ENCODE data around the gene PCDH15. TPM values are rescaled to one million over a fixed set of nuclear protein-coding genes. Genes with fewer than 3 reads are reported as not detected.

PCDH15 gene
- total and polyA plus RNA-seq, 2 of the 8 experiments (the other 6 are each of a cell fraction or from before 2014, with no cell fraction given): 0.11 TPM; not detected in 1

DNA sequence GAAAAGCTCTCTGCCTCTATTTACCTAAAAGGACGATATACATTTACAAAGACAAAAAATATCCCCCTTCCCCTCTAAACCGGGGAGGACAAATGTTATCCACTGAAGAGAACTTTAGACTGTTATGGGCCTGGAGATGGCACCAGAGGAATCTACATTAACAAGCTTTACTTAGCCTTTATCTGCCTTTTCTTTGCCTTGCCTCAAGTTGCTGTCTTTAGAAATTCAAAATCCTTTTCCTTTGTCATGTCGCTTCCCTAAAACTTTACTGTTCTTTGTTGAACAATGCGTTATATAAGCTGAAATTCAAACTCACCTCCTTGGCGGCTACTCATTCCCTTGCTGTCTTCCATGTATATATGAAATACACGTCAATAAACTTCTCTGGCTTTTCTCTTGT, 405.0 kb downstream of the PCDH15 start:
- Histone ChIP-seq H4K8ac (ENCODE audit: extremely low read depth, insufficient read depth, low read length) (no peak overlapping the region), H3K27ac (ENCODE audit: low read depth, low read length) (no peak overlapping the region), H3K18ac (ENCODE audit: extremely low read depth, low read length) (no peak overlapping the region), H3K4me3 (ENCODE audit: extremely low read depth in 1 of 4, insufficient read depth in 2 of 4, low read depth in 3 of 4, low read length in 4 of 4) (0 out of 8 replicates have a peak overlapping the region, but pooled peaks of 1 of the 4 experiments have one; percentile 3), H4K91ac (replicated peaks; ENCODE audit: insufficient read length, low read length) (no peak overlapping the region), H2BK5ac (ENCODE audit: low read depth, low read length) (no peak overlapping the region), H3K56ac (replicated peaks; ENCODE audit: insufficient read length, low read depth, low read length) (no peak overlapping the region), H3K4ac (replicated peaks; ENCODE audit: insufficient read length, low read depth, low read length) (no peak overlapping the region), H4K5ac (ENCODE audit: insufficient read length, low read depth, low read length) (no peak overlapping the region), H3K4me1 (replicated peaks in 1 of 4; ENCODE audit: control insufficient read depth in 3 of 4, insufficient read depth in 4 of 4, low read length in 3 of 4) (peaks cover 0 to 8% (median 4%) of the 10 kb centered on the region in 4 experiments; a peak in 3 of 7 replicates), H3K14ac (ENCODE audit: insufficient read length) (no peak overlapping the region), H3K4me2 (ENCODE audit: insufficient read depth in 1 of 2, low read depth in 2 of 2, low read length in 2 of 2) (no peak overlapping the region; a peak in 1 of 4 replicates), H3K27me3 (replicated peaks in 1 of 4; ENCODE audit: control insufficient read depth in 3 of 4, extremely low read depth in 1 of 4, insufficient read depth in 3 of 4, low read length in 3 of 4) (no peaks in the 10 kb centered on the region), H3K23me2 (ENCODE audit: low read depth, low read length) (no peaks in the 10 kb centered on the region), H3K36me3 (ENCODE audit: control insufficient read depth in 2 of 4, insufficient read depth in 4 of 4, low read length in 3 of 4) (no peaks in the 10 kb centered on the region), H4K20me1 (replicated peaks in 1 of 2; ENCODE audit: control insufficient read depth in 1 of 2, insufficient read depth in 2 of 2, low read length in 2 of 2) (no peaks in the 10 kb centered on the region), H3K79me2 (ENCODE audit: control insufficient read depth in 1 of 2, insufficient read depth in 2 of 2, low read length in 2 of 2) (no peaks in the 10 kb centered on the region), H2AK5ac (ENCODE audit: low read depth, low read length) (no peak overlapping the region), H3K9ac (replicated peaks in 1 of 4; ENCODE audit: extremely low read depth in 1 of 4, low read depth in 3 of 4, low read length in 3 of 4) (no peak overlapping the region), H2BK12ac (ENCODE audit: low read depth, low read length) (no peak overlapping the region), H2BK20ac (ENCODE audit: low read length) (no peak overlapping the region), H3K23ac (ENCODE audit: insufficient read length) (no peak overlapping the region), H2AFZ (ENCODE audit: low read length) (no peak overlapping the region), H3K79me1 (ENCODE audit: low read depth, low read length) (no peaks in the 10 kb centered on the region), H2BK120ac (replicated peaks; ENCODE audit: low read depth, low read length) (no peak overlapping the region), H3K9me3 (ENCODE audit: insufficient read depth in 2 of 2, low read depth in 1 of 2, low read length in 1 of 2) (no peaks in the 10 kb centered on the region), H2BK15ac (ENCODE audit: low read length) (no peak overlapping the region)
- DNase-seq (ENCODE audit: low read depth in 1 of 2, low spot score in 2 of 2): no peak
- FAIRE-seq: peak; percentile 80
- ChIA-PET POLR2A (ENCODE audit: partially characterized antibody) (no interaction called here), CTCF (ENCODE audit: partially characterized antibody) (interaction anchor here (0.5 kb wide), 1 partner anchor 804 kb away, joined by 3 read pairs; no protein-coding TSS in a partner anchor)
- 13% methylated on average over 6 of the region's 6 CpGs; no CpG with 5 or more reads in 1 of the 2 experiments for WGBS, 2 experiments (ENCODE audit: extremely low coverage in 1 of 2, insufficient coverage in 1 of 2, insufficient read length in 1 of 2, insufficient replicate concordance in 2 of 2, low coverage in 1 of 2, low lambda C conversion rate in 2 of 2, missing lambda C conversion rate in 1 of 2)
- TF ChIP-seq, protein P1, sequence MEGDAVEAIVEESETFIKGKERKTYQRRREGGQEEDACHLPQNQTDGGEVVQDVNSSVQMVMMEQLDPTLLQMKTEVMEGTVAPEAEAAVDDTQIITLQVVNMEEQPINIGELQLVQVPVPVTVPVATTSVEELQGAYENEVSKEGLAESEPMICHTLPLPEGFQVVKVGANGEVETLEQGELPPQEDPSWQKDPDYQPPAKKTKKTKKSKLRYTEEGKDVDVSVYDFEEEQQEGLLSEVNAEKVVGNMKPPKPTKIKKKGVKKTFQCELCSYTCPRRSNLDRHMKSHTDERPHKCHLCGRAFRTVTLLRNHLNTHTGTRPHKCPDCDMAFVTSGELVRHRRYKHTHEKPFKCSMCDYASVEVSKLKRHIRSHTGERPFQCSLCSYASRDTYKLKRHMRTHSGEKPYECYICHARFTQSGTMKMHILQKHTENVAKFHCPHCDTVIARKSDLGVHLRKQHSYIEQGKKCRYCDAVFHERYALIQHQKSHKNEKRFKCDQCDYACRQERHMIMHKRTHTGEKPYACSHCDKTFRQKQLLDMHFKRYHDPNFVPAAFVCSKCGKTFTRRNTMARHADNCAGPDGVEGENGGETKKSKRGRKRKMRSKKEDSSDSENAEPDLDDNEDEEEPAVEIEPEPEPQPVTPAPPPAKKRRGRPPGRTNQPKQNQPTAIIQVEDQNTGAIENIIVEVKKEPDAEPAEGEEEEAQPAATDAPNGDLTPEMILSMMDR (IDR thresholded peaks at IDR 0.05; ENCODE audit: control extremely low read depth in 1 of 3, insufficient read depth in 1 of 3, low read depth in 1 of 3, low read length in 3 of 3): no peak
- no peak for TF ChIP-seq EGR1 (IDR thresholded peaks at IDR 0.05; ENCODE audit: borderline replicate concordance, low read depth, low read length)
- no peak for TF ChIP-seq BCL11A (IDR thresholded peaks at IDR 0.05; ENCODE audit: low read depth in 2 of 2, low read length in 2 of 2)
- TF ChIP-seq CBX8 (IDR thresholded peaks at IDR 0.05; ENCODE audit: borderline replicate concordance, low read depth, low read length): no peak
- no peak for TF ChIP-seq EP300 (IDR thresholded peaks at IDR 0.05; ENCODE audit: borderline replicate concordance in 1 of 2, low read depth in 2 of 2, low read length in 2 of 2)
- TF ChIP-seq JUN (IDR thresholded peaks at IDR 0.05; ENCODE audit: low read depth, low read length): no peak
- no peak for TF ChIP-seq FOSL1 (IDR thresholded peaks at IDR 0.05; ENCODE audit: insufficient read depth, low read depth, low read length)
- no peak for TF ChIP-seq NRF1 (IDR thresholded peaks at IDR 0.05; ENCODE audit: low read depth, low read length)
- no peak for TF ChIP-seq POU5F1 (IDR thresholded peaks at IDR 0.05; ENCODE audit: low read depth, low read length)
